WERI-Rb-1 (cell line): Measurements from ENCODE around the gene FAHD1.
"Not testable (repeated sequence)": the region's sequence is repeated elsewhere in the genome, so short reads cannot be mapped to it uniquely, and the experiment has no call there.

ENCODE experiments used
- DNase-seq: peaks from one replicate; pipeline ENCODE4 v3.0.0-alpha.2; 2020
- H3K27ac ChIP-seq: fragments of 250-450 bp; sonication (Bioruptor Pico); 2 replicates; pipeline ENCODE4 v1.5.1; 2020; ENCODE audit warnings: mild to moderate bottlenecking, moderate library complexity
- H3K27me3 ChIP-seq: fragments of 250-450 bp; sonication (Bioruptor Pico); 2 replicates; pipeline ENCODE4 v1.5.1; 2021; ENCODE audit warnings: mild to moderate bottlenecking, low read depth, moderate library complexity; ENCODE audit not compliant: insufficient read depth, severe bottlenecking
- H3K36me3 ChIP-seq: fragments of 250-450 bp; sonication (Bioruptor Pico); 2 replicates; pipeline ENCODE4 v1.5.1; 2020; ENCODE audit warnings: mild to moderate bottlenecking, moderate library complexity
- H3K4me3 ChIP-seq: 2 replicates; pipeline ENCODE4 v1.5.1; 2011; ENCODE audit warnings: low read depth, mild to moderate bottlenecking, control low read depth, low read length
- H3K9me3 ChIP-seq: fragments of 250-450 bp; sonication (Bioruptor Pico); 2 replicates; pipeline ENCODE4 v1.5.1; 2021; ENCODE audit warnings: mild to moderate bottlenecking, moderate library complexity; ENCODE audit not compliant: severe bottlenecking
- TF ChIP-seq, protein P1 (sequence below): IDR thresholded peaks from 2 replicates; pipeline ENCODE4 v1.5.1; 2011; ENCODE audit warnings: low read depth, mild to moderate bottlenecking, control low read depth, inconsistent platforms, low read length

Gene FAHD1

DNA sequence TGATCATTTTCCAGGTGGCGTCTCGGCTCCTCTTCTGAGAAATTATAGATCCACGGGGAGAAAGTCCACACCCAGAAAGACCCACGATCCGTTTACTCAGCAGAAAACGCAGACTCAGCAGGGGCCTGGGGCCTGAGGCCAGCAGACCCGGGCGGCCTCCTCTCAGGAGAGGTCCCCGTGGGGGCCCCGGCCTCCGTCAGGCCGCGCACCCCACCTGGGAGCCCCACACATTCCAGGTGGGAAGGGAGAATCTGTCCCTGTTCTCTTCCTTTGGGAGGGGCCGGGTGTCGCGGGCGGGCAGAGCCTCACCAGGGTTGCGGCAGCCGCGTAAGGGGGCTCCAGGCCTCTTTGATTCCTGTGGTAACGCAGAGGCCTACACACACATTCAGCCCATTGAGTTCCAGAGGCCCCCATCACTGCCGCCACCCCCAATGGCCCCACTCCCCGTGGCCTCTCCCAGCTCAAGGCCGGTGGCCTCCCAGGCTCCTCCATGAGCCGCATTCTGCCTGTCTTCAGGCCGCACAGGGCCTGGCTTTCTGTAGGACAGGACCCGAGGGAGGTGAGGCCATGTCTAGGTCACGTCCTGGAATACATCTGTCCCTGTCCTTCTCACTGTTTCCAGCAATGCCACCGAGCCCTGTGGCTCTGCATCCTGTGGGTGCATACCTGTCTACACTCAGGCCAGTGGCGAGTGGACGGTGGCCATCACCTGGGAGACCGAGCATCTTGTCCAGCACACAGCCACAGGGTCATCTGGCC, 31.9 kb upstream of the FAHD1 start:
- no peak for DNase-seq
- TF ChIP-seq, protein P1, sequence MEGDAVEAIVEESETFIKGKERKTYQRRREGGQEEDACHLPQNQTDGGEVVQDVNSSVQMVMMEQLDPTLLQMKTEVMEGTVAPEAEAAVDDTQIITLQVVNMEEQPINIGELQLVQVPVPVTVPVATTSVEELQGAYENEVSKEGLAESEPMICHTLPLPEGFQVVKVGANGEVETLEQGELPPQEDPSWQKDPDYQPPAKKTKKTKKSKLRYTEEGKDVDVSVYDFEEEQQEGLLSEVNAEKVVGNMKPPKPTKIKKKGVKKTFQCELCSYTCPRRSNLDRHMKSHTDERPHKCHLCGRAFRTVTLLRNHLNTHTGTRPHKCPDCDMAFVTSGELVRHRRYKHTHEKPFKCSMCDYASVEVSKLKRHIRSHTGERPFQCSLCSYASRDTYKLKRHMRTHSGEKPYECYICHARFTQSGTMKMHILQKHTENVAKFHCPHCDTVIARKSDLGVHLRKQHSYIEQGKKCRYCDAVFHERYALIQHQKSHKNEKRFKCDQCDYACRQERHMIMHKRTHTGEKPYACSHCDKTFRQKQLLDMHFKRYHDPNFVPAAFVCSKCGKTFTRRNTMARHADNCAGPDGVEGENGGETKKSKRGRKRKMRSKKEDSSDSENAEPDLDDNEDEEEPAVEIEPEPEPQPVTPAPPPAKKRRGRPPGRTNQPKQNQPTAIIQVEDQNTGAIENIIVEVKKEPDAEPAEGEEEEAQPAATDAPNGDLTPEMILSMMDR = no peak
- Histone ChIP-seq H3K36me3 (peaks cover 10% of the 10 kb centered on the region), H3K27ac (no peak overlapping the region), H3K4me3 (no peak overlapping the region), H3K9me3 (peaks cover 12% of the 10 kb centered on the region), H3K27me3 (no peaks in the 10 kb centered on the region)

GRCh38 chr16:1799263-1799662, 27.7 kb upstream of the FAHD1 start:
- H3K4me3 ChIP-seq, H3K36me3 ChIP-seq, H3K27me3 ChIP-seq, H3K27ac ChIP-seq, DNase-seq: not testable (repeated sequence)
- H3K9me3 ChIP-seq = peaks cover 12% of the 10 kb centered on the region

- TF ChIP-seq, protein P1 = no peak
- no peak for DNase-seq
- Histone ChIP-seq H3K36me3 (peaks cover 4% of the 10 kb centered on the region; the same call in 1 of the 2 replicates), H3K27ac (no peak overlapping the region), H3K27me3 (no peaks in the 10 kb centered on the region), H3K9me3 (peaks cover 12% of the 10 kb centered on the region), H3K4me3 (no peak overlapping the region)
These were observed 26.3 kb upstream of the FAHD1 start for GRCh38 chr16:1800701-1801100.

DNA sequence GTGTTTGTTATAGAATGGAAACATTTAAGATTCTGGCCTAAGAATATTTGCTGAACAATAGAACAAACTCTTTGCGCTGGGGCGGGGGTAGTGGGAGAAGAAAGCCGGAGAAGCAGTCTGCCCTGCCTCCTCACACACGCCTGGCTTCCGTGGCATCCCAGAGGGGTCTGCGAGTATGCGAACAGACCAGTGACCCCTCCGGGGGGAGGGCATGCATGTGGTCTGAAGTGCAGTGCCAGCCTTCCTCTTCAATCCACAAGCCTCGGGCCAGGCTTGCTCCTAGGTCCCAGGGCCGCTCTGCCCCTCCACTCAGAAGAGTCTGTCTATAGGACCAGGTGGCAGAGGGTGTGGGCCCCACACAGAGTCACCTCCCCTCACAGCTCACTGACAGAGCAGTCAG, 19.4 kb upstream of the FAHD1 start:
- Histone ChIP-seq H3K27me3 (no peaks in the 10 kb centered on the region), H3K9me3 (no peaks in the 10 kb centered on the region), H3K4me3 (no peak overlapping the region), H3K36me3 (peaks cover 53% of the 10 kb centered on the region), H3K27ac (no peak overlapping the region)
- no peak for DNase-seq
- TF ChIP-seq, protein P1 = no peak

GRCh38 chr16:1808691-1809090, 18.3 kb upstream of the FAHD1 start:
- Histone ChIP-seq H3K27ac (no peak overlapping the region), H3K4me3 (no peak overlapping the region), H3K36me3 (peaks cover 53% of the 10 kb centered on the region), H3K9me3 (no peaks in the 10 kb centered on the region), H3K27me3 (no peaks in the 10 kb centered on the region)
- TF ChIP-seq, protein P1 = no peak
- DNase-seq = no peak

- Histone ChIP-seq H3K9me3 (no peaks in the 10 kb centered on the region), H3K27me3 (no peaks in the 10 kb centered on the region), H3K36me3 (peaks cover 53% of the 10 kb centered on the region), H3K27ac (no peak overlapping the region), H3K4me3 (no peak overlapping the region)
- TF ChIP-seq, protein P1 = no peak
- DNase-seq = no peak
These were observed 17.7 kb upstream of the FAHD1 start for GRCh38 chr16:1809281-1809801.
